HG03064 (cell line): ENCODE data around the gene VIM.

Source experiments
- ATAC-seq: cut with Tn5 transposase; IDR thresholded peaks from one replicate; pipeline ENCODE4 v1.9.1; 2021; ENCODE audit warnings: low read depth; ENCODE audit not compliant: unreplicated experiment

VIM gene

GRCh38 chr10:17209302-17209701 lies 18.7 kb upstream of the VIM start:
- ATAC-seq: no peak

GRCh38 chr10:17209881-17210280 lies 18.2 kb upstream of the VIM start:
- no peak for ATAC-seq

GRCh38 chr10:17210361-17210760 lies 17.7 kb upstream of the VIM start:
- ATAC-seq: no peak

- no peak for ATAC-seq
Observed at GRCh38 chr10:17212802-17213221, 15.2 kb upstream of the VIM start.

- no peak for ATAC-seq
Observed at GRCh38 chr10:17213646-17214349, 14.2 kb upstream of the VIM start.

- no peak for ATAC-seq
Observed at GRCh38 chr10:17214526-17214925, 13.5 kb upstream of the VIM start.

GRCh38 chr10:17214971-17215781 lies 12.9 kb upstream of the VIM start:
- ATAC-seq: no peak

GRCh38 chr10:17215782-17216122 lies 12.3 kb upstream of the VIM start:
- ATAC-seq: no peak

GRCh38 chr10:17216217-17216900 lies 11.7 kb upstream of the VIM start:
- peak; percentile 100 for ATAC-seq

- no peak for ATAC-seq
Observed at GRCh38 chr10:17216901-17217395, 11.1 kb upstream of the VIM start.

GRCh38 chr10:17217631-17218232 lies 10.3 kb upstream of the VIM start:
- ATAC-seq: no peak

- no peak for ATAC-seq
Observed at GRCh38 chr10:17219024-17219423, 9.0 kb upstream of the VIM start.

- no peak for ATAC-seq
Observed at GRCh38 chr10:17220652-17221100, 7.4 kb upstream of the VIM start.

- no peak for ATAC-seq
Observed at GRCh38 chr10:17222329-17222728, 5.7 kb upstream of the VIM start.

GRCh38 chr10:17225808-17226207 lies 2.2 kb upstream of the VIM start:
- no peak for ATAC-seq

GRCh38 chr10:17226891-17227303 lies 1.1 kb upstream of the VIM start:
- ATAC-seq: no peak

- no peak for ATAC-seq
Observed at GRCh38 chr10:17227367-17228090, 512 bp upstream of the VIM start.

- peak; percentile 12 for ATAC-seq
Observed at GRCh38 chr10:17229016-17229716, 1.1 kb downstream of the VIM start.

- peak; percentile 2 for ATAC-seq
Observed at GRCh38 chr10:17229717-17229966, 1.6 kb downstream of the VIM start.
